ENCODE data around the gene TLX1.

The TLX1 gene

DNA sequence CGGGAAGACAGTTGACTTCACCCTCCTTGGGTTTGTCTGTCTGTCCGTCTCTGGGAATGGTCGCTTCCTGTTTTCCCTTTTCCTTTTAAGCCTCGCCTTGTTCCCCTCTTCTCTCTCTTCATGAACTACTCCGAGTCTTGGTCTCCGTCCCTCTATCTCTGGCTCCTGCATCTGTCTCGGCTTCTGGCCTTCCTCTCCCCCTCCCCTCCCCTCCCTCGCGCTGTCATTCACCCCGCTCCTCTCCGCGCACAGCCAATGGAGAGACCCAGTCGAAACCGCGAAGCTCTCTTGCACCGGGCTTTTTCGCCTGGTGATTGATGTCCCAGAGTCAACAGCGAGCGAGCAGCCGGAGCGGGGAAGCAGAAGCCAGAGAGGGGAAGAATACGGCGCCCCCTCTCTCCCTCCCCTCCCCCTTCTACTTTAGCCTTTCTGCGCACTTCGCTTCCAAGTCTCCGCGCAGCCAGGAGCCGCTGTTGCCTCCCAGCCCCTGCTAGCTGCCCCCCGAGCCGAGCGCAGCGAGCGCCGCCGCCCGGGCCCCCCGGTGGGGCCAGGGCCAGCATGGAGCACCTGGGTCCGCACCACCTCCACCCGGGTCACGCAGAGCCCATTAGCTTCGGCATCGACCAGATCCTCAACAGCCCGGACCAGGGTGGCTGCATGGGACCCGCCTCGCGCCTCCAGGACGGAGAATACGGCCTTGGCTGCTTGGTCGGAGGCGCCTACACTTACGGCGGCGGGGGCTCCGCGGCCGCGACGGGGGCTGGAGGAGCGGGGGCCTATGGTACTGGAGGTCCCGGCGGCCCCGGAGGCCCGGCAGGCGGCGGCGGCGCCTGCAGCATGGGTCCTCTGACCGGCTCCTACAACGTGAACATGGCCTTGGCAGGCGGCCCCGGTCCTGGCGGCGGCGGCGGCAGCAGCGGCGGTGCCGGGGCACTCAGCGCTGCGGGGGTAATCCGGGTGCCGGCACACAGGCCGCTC lies at the start of gene TLX1:
TLX1 (plus strand) TSS at position 317 of the 978 bp plus-strand sequence; CDS start at position 559, 242 bp downstream.
- DNase-seq (ENCODE audit: low read depth in 1 of 2, low spot score in 1 of 2): no peak

DNA sequence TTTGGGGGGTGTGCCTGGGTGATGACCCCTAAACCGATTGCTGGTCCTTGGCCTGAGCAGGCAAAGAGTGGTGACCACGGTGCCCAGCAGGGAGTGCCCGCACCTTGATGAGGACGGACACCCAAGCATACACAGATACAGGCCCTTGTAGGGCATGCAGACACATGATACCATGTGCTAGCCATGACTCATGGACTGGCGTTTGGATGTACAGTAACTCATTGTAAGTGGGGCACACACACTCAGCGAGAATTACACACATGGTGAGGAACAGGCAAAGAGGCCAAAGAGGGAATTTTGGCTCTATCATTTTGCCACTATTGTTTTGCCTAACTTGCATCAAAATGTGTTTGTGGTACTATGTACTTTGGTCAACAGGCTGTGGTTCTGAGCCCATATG lies 45.3 kb upstream of the TLX1 start:
- DNase-seq (ENCODE audit: low read depth in 1 of 2, low spot score in 1 of 2): no peak

DNA sequence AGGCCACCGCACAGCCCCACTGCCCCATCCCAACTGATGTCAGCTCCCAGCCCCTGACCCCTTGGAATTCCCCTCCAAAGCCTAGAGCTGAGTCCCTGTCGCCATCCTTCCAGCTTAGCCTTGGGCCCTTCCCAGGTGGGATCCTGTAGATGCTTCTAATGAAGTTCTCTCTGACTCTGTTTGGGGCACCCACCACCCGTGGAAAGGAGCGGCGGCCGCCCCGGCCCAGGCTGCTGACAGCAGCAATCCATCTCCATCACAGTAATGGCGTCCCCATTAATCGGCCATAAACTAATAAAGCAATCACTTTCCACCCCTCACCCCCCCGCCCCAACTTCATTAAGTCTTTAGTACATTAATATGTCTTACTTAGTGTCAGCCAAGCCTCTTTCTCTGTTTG lies 43.7 kb upstream of the TLX1 start:
- DNase-seq (ENCODE audit: low read depth in 1 of 2, low spot score in 1 of 2): no peak

DNA sequence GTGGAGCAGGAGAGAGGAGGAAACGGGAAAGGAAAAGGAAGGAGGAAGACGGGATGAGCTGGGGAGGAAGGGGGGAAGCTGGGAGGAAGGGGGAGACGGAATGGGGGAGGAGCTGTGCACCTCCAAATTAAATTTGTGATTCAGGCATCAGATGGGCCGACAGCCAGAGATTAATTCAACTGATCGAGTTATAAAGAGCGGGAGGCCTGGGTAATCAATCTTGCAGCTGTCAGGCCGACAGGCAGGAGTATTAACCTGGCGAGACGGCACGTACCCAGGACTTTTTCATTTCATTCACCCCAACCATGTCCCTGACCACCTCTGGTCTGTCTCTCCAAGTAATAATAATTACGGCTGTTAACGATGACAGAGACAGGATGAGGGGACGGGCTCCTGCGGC lies 43.1 kb upstream of the TLX1 start:
- DNase-seq (ENCODE audit: low read depth in 1 of 2, low spot score in 1 of 2): no peak

DNA sequence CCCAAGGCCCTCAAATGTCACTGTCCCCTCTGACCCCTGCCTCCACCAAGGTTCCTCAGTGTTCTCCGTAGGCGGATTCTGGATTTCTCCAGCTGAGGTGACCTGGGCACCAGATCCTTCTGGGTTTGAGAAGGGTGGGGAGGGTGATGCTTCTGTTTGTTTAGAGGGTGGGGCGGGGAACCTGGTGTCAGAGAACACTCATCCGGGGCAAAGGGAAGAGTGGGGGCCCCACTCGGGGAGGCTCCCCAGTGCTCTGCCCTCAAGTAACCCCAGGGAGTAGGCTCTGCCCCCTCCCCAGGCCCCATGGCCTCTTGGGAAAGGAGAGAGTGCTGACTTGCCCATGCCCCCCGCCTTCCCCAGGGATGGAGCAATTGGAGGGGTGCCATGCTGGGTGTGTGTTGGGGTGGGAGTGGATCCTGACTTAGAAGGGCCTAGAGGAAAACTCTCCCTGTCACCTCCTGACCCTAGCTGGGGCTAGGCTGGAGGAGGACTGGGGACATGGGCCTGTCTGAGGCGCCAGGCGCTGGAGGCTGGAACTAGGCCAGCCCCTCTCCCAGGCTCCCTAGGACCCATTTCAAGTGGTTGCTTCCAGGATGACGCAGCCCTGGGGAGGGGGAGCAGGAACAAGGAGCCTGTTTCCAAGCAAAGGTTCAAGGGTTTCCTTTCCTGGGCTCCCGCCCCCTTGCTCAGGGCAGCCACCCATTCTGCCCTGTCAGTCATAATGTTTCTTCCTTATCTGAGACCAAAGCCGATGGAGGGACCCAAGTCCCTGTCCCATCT lies 41.4 kb upstream of the TLX1 start:
- no peak for DNase-seq (ENCODE audit: low read depth in 1 of 2, low spot score in 1 of 2)

DNA sequence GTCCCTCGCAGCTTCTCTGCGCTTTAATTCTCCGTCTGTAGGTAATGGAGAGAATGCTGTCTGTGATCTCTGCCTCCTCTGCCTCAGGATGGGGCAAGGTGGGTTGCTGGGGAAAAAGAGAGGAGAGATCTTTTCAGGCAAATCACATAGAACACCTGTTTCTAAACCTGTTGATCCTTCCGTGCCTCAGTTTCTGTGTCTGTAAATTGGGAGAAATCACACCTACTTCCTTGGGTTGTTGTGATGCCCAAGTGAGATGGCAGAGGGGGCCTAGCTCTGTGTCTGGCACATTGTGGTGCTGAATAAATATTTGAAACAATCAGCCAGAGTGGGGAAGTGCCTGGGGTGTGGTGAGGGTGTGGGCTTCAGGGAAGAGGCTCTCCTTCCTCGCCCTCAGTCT lies 40.5 kb upstream of the TLX1 start:
- DNase-seq (ENCODE audit: low read depth in 1 of 2, low spot score in 1 of 2): no peak

DNA sequence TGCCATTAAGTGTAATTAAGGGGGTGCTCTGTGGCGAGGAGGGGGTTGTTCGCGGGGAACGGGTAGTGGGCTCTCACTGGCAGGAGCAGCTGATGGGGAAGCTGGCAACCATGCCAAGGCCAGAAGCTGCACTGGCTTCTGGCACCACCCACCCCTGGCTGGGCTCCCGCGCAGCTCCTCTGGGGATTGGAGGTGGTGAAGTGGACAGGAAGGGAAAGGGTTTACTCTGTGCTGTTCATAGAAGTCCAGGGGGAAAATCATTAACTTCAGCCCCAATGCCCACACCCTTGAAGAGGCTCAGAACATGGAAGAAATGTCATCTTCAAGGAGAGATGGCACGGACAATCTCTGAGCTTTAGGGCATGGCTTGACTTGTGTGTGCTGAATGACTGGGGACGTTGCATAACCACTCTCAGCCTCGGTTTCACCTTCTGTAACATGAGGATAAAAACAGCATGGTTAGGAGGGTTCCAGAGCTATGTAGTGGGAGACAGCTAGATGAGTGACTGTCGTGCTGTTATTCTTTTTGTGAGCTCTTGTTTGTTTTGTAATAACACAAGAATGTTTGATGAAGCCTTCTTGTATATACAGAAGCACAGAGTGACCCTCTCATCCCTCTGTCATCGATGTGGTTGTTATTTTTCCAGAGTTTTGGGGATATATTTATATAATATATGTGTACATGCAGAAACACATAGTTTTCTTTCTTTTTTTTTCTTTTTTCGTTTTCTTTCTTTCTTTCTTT lies 39.4 kb upstream of the TLX1 start:
- DNase-seq (ENCODE audit: low read depth in 1 of 2, low spot score in 1 of 2): no peak

DNA sequence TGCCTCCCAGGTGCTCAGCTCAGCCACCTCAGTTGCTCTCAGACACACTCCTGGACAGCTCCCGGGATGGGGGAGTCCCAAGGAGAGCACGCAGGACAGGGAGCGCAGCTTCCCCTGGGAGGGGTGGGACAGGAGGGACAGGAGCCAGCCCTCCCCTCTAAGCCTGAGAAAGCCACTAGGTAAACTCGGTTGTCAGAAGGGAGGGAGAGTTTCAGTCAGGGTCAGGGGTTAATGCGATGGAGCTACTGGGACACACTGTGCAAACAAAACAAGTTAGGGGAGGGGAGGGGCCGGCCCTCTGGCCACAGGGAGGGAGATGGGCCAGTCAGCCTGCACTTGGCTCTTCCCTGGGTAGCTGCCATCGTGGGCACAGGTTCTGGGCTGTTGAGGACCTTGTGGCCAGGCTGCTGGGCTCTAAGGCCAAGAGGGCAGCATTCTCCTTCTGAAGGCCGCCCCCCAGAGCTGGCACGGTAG lies 38.2 kb upstream of the TLX1 start:
- DNase-seq (ENCODE audit: low read depth in 1 of 2, low spot score in 1 of 2): no peak

DNA sequence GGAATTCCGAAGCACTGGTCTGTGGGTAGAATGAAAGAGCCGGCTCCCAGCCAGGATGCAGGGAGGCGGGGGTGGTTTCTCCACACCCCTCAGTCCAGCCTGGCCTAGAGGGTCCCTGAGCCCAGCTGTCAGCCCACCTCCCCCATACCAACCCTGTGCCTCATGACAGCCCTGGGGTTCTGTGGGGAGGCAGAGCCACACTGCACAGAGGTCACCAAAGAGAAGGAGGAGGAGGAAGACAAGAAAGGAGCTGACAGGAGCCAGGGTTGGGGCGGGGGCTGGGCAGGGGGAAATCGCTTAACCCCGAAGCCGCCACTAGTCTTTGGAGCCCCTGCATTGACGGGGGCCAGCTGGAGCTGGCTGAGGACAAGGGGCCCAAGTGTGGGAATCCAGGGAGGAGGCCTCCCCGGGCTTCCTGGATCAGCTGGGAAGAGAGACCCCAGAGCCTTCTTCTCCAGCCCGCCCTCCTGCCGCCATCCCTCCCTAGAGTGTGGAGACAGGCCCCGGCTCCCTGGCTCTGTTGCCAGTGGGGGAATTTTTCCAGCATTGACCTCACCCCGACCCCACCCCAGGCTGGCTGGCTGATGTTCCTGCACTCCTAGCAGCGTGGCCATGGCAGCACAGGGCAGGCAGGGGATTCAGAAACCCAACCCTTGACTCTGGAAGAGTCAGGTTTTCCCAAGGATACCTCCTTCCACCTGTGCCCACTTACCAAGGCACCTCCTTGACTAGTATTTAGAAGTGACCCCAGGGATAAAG lies 36.8 kb upstream of the TLX1 start:
- no peak for DNase-seq (ENCODE audit: low read depth in 1 of 2, low spot score in 1 of 2)

DNA sequence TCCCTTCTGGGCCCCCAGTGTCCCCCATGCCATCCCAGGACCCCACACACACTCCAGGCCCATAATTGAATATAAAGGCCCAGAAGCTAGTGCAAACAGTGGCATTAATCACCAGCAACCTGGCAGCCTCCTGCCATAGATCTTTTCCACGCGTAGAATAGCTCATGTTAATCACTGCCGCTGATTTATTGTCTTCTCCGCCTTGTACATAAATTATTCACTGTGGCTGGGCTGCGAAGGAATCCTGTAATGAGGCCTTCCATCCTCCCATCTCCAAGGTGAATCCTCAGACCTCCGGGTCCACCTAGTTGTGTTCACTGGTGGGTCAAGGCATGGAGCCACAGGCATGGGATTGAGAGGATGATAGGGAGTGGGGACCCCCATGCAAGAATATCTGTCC lies 36.1 kb upstream of the TLX1 start:
- DNase-seq (ENCODE audit: low read depth in 1 of 2, low spot score in 1 of 2): no peak

DNA sequence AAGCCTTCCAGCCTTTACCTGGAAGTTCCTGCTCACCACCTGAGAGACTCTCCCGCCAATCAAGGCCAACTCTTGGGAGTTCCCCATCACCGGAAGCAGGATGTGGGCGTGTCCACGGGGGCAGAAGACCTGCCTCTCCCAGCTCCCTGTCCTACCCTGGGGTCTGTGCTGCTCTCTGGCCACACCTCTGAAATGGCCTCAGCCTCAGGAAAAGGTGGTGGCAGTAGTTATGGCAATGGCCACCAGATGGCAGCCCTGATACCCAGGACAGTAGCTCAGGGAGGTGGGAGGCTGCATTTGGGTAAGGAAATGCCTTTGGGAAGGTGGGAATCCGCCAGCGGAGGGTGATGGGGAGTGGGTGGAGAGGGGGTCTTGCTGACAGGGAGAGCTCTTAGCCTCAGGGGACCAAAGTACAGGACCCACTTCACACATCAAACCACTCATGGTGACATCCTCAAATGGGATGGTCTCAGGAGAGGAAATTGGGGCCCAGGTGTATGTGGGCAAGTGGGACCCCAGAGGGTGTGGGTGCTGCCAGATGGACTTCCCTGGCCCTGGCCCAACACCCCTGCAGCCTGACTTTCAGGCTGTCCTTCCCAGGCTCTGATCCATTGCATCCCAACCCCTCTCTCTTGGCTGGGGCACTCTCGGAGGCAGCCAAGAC lies 35.4 kb upstream of the TLX1 start:
- peak; percentile 43 to 55 for DNase-seq (ENCODE audit: low read depth in 1 of 2, low spot score in 1 of 2)

DNA sequence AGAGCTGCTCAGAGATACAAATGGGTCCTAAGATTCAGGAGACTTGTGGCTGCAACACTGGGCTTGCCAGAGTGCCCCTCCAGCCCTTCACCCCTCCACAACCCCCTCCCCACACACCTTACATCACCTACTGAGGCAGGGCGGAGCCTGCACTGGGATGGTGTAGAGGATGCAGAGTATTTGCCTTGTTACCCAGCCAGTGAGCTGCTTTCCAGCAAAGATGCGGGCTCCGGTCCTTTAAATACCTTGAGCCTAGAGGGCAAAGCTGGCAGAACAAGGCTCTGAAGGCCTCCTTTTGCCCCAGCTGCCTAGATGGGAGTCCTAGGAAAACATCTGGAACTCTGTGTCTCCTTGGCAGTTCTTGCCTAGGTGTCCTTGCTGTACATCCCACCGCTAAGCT lies 34.7 kb upstream of the TLX1 start:
- DNase-seq (ENCODE audit: low read depth in 1 of 2, low spot score in 1 of 2): no peak

DNA sequence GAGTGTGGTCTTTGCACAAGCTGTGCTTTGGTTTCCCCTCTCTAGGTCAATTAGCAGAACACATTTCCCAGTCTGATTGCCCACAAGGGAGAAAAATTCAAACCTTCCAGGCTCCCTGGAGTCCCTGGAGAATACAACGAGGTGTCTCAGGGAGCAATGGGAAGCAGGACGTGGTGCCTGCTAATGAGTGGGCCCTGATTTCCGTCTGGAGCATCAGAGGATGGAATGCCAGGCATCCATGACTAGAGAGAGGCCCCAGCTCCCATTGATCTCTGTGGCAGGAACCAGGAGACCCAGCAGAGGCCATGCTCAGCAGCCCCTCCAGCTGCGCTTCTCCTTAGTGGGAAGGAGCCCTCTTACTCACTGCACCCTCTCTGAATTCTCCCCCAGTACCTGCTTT lies 33.2 kb upstream of the TLX1 start:
- DNase-seq (ENCODE audit: low read depth in 1 of 2, low spot score in 1 of 2): no peak

DNA sequence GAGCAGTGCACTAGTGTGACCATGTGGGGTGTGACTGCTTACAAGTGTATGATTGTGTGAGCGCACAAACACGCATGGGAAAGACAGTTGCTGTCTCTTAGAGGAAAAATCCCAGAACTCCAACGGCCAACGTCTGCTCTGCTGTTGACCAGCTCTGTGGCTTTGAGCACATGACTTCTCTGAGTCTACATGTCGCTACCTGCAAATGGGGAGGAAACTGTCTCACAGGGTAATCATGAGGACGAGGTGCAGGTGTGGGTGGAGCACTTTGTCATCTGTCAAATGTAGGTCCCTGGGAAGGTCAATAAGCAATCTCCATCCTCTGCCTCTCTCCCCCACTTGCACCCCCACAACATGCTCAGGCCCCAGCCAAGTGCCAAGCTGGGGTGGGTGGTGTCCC lies 31.2 kb upstream of the TLX1 start:
- no peak for DNase-seq (ENCODE audit: low read depth in 1 of 2, low spot score in 1 of 2)

DNA sequence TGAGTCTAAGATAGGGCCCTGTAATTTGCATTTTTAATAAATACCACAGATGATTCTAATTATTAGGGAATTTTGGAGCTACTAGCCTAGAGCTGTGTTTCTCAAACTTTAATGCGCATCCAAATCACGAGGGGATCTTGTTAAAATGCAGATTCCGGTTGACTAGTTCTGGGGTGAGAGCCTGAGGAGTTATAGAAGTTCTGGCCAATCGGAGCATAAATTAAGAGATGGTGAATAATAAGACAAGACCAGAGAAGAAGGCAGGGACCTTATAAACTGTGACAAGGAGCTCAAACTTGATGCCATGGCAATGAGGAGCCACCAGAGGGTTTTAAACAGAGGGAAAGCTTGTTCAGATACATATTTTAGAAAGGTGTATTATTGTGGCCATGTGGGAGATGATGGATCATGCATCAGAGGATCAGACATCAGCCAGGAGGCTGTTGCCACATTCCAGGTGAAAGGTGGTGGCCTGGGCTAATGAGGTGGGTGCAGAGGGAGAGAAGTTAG lies 29.7 kb upstream of the TLX1 start:
- DNase-seq (ENCODE audit: low read depth in 1 of 2, low spot score in 1 of 2): no peak

DNA sequence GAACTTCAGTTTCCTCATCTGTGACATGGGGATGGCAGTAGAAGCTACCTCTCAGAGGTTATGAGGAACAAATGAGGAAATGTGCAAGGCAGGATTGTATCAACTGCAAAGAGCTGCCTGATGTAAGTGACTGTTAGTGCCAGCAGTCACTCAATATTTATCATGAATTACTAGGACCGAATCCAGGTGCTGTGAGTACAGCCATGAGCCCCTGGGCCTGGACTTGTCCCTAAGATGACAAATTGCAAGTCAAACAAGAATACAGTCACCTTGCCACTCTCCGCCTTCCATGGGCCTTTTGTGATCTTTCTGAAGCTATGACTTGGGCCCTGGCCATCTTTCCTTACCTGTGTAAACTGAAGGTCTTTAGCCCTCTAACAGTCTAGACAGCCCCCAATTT lies 27.7 kb upstream of the TLX1 start:
- no peak for DNase-seq (ENCODE audit: low read depth in 1 of 2, low spot score in 1 of 2)

DNA sequence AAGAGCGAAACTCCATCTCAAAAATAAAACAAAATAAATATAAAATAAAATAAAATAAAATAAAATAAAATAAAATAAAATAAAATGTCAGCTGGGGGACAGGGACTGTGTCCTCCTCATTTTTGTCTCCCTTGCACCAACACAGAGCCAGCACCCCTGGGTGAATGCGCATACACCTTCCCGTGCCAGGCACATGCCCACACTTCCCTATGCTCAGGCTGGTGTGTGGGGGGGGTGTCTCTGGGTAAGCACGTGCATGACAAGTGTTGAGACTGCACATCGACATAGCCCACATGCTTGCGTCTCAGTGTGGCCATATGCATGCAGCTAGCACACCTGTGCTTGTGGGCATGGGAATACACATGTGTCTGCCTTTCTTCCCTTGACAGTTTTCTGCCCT lies 24.7 kb upstream of the TLX1 start:
- DNase-seq (ENCODE audit: low read depth in 1 of 2, low spot score in 1 of 2): no peak

DNA sequence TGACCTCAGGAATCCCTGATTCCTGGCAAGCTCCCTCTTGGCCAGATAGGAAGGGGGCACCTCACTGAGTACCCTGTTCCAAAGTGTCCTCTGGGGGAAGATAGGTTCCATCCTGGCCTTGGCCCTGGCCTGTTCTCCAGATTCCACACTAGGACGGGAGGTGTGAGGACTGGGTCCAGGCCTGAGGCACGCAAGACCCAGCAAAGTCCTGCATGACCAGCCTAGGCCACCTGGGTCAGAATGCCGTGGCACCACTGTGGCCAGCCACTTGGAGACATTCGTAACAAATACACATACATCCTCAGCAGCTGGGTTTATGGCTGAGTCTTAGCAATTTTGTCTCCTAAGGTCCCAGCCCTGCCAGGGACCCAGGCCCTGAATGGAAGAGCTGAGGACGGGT lies 23.3 kb upstream of the TLX1 start:
- no peak for DNase-seq (ENCODE audit: low read depth in 1 of 2, low spot score in 1 of 2)

DNA sequence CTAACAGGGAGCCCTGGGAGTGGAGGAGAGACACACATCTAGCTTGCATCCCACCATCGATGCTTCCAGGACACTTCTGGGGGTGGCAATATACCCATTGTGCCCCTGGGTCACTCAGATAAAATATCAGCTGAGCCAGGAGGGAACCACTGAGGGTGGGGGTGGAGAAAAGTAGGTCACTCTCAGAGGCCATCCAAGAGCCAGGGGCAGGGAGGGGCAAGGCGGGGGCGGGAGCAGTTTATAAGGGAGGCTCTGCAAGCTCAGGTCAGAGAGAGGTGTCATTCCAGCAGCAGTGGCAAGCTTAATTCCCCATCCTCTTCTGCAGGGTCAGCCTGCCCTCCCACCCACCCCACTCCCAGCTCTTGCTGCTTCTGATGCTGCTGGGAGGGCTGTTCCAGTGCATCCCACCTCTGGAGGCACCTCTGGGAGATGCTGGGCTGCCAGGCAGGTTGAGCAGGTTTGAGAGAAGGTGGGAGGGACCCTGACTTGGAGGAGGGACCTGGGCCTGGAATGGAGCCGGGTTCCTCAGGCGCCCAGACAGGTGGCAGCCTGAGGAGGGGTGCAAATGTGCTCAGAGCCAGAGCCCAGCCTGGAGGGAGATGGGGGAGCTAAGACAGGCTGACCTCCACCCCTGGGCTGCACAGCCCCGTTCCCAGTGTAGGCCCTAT lies 20.1 kb upstream of the TLX1 start:
- no peak for DNase-seq (ENCODE audit: low read depth in 1 of 2, low spot score in 1 of 2)

Data from activated CD4-positive, alpha-beta T cell treated with anti-CD3 and anti-CD28 coated beads, Interleukin-2, amount 50 U/mL, for 24 hours (primary cell).